Body of pancreas (tissue), 4 donors: ENCODE data around the gene SSR4. TPM values are rescaled to one million over a fixed set of nuclear protein-coding genes. Genes with fewer than 3 reads are reported as not detected.

Experiments
- ATAC-seq: fragments of 150-250 bp; one replicate; pipeline ENCODE4 v1.9.1; 2016
- DNase-seq, 4 donors: peaks; one replicate each; pipeline ENCODE4 v3.0.0-alpha.2; 2019
- H3K27ac ChIP-seq, 4 donors: fragments of 200-600 bp; sonication (generic); 1 replicate in 3 of 4; 2 replicates in 1 of 4; pipeline versions ENCODE4 v1.5.1 to v1.6.1; 2016 to 2019; ENCODE audit warnings: mild to moderate bottlenecking in 1 of 4, mixed read lengths in 1 of 4, moderate library complexity in 1 of 4
- H3K27me3 ChIP-seq, 2 donors: fragments of 200-600 bp; sonication (generic); one replicate each; pipeline ENCODE4 v1.6.0; 2016; ENCODE audit warnings: mild to moderate bottlenecking in 1 of 2
- H3K36me3 ChIP-seq, 2 donors: fragments of 200-600 bp; sonication (generic); replicated peaks in 1 of 2; 2 replicates each; pipeline ENCODE4 v1.5.1; 2016; ENCODE audit warnings: low read depth in 2 of 2; ENCODE audit not compliant: insufficient read depth in 1 of 2
- H3K4me1 ChIP-seq: fragments of 200-600 bp; sonication (generic); one replicate; pipeline ENCODE4 v1.6.0; 2016
- H3K4me3 ChIP-seq, 2 donors: fragments of 200-600 bp; sonication (generic); 1 replicate in 1 of 2; 2 replicates in 1 of 2; pipeline ENCODE4 v1.5.1; 2016 to 2019
- H3K9me3 ChIP-seq, 3 donors: fragments of 200-600 bp; sonication (generic); 1 replicate in 2 of 3; 2 replicates in 1 of 3; pipeline ENCODE4 v1.5.1; 2016
- CTCF ChIP-seq, 7 experiments: fragments of 450-650 bp in 4 of 7; fragments of 200-600 bp in 3 of 7; sonication (generic) in 3 of 7; IDR thresholded peaks; one replicate each; pipeline ENCODE4 v1.5.1; 2016 to 2019; ENCODE audit warnings: antibody characterized with exemption in 7 of 7
- POLR2A ChIP-seq, 3 donors: fragments of 450-650 bp; IDR thresholded peaks; one replicate each; pipeline ENCODE4 v1.6.1; 2016; ENCODE audit warnings: antibody characterized with exemption in 3 of 3, mild to moderate bottlenecking in 2 of 3
- WGBS, 2 donors: methylation state at CpG; one replicate each; pipeline ENCODE4 v1.1.5; 2017; 5-methylcytosine and 5-hydroxymethylcytosine counted together
- intact Hi-C: fragments of 100-400 bp; cut with DNase I; formaldehyde crosslinking; loops from one replicate; pipeline ENCODE4 v1.15.1; 2023
- total RNA-seq, 2 donors: library from RNA; depleted of rRNA; stranded (reverse); fragments of >200 nt; gene quantifications; one replicate each; pipeline ENCODE4 v1.1.0, GENCODE V29; 2016

Gene SSR4
- total RNA-seq, 2 donors from 2014 or later: 115 to 238 TPM

- DNase-seq (no peak), ATAC-seq (no peak)
- Histone ChIP-seq H3K36me3 (no peaks in the 10 kb centered on the region), H3K27ac (no peak overlapping the region), H3K27me3 (no peaks in the 10 kb centered on the region), H3K9me3 (no peaks in the 10 kb centered on the region), H3K4me1 (peaks cover 44% of the 10 kb centered on the region), H3K4me3 (no peak overlapping the region)
- 73 to 100% methylated on average over 2 to 5 of the region's 15 CpGs for WGBS, 2 donors
- TF ChIP-seq POLR2A (IDR thresholded peaks at IDR 0.05) (no peak), CTCF (IDR thresholded peaks at IDR 0.05) (no peak)
- intact Hi-C loops: no loop called here
Observed at GRCh38 chrX:153797415-153798015, 3.0 kb downstream of the SSR4 start.

GRCh38 chrX:153799326-153799725, 4.9 kb downstream of the SSR4 start:
- H3K4me1 ChIP-seq: peaks cover 36% of the 10 kb centered on the region
- no peak for ATAC-seq
- no peak for TF ChIP-seq POLR2A (IDR thresholded peaks at IDR 0.05)
- TF ChIP-seq CTCF (IDR thresholded peaks at IDR 0.05): no peak
- WGBS, 2 donors: 78% methylated on average over 2 of the region's 5 CpGs; no CpG with 5 or more reads in 1 of the 2 donors
- intact Hi-C loops: no loop called here
- DNase-seq: peak; percentile 28 to 66 (median 40)
- H3K27ac ChIP-seq: peak overlapping the region in 1 of 4 donors; percentile 1
- H3K4me3 ChIP-seq: no peak overlapping the region
- H3K27me3 ChIP-seq: no peaks in the 10 kb centered on the region
- no peaks in the 10 kb centered on the region for H3K9me3 ChIP-seq
- no peaks in the 10 kb centered on the region for H3K36me3 ChIP-seq

GRCh38 chrX:153800177-153800722, 5.8 kb downstream of the SSR4 start:
- Histone ChIP-seq H3K4me1 (peaks cover 35% of the 10 kb centered on the region), H3K27me3 (no peaks in the 10 kb centered on the region), H3K4me3 (no peak overlapping the region), H3K36me3 (no peaks in the 10 kb centered on the region), H3K27ac (no peak overlapping the region), H3K9me3 (no peaks in the 10 kb centered on the region)
- intact Hi-C loops: no loop called here
- DNase-seq: no peak
- WGBS, 2 donors: 78% methylated on average over 8 of the region's 16 CpGs; no CpG with 5 or more reads in 1 of the 2 donors
- no peak for ATAC-seq
- no peak for TF ChIP-seq POLR2A (IDR thresholded peaks at IDR 0.05)
- TF ChIP-seq CTCF (IDR thresholded peaks at IDR 0.05): no peak

GRCh38 chrX:153800746-153801145, 6.3 kb downstream of the SSR4 start:
- DNase-seq (no peak), ATAC-seq (no peak)
- TF ChIP-seq CTCF (IDR thresholded peaks at IDR 0.05) (no peak), POLR2A (IDR thresholded peaks at IDR 0.05) (no peak)
- 77 to 81% methylated on average over 7 of the region's 7 CpGs for WGBS, 2 donors
- Histone ChIP-seq H3K4me3 (no peak overlapping the region), H3K4me1 (peaks cover 30% of the 10 kb centered on the region), H3K27ac (no peak overlapping the region), H3K36me3 (no peaks in the 10 kb centered on the region), H3K27me3 (no peaks in the 10 kb centered on the region), H3K9me3 (no peaks in the 10 kb centered on the region)
- intact Hi-C loops: no loop called here

GRCh38 chrX:153801669-153802068, 7.2 kb downstream of the SSR4 start:
- 81 to 100% methylated on average over 1 to 5 of the region's 8 CpGs for WGBS, 2 donors
- Histone ChIP-seq H3K36me3 (no peaks in the 10 kb centered on the region), H3K4me3 (no peak overlapping the region), H3K27me3 (no peaks in the 10 kb centered on the region), H3K9me3 (no peaks in the 10 kb centered on the region), H3K27ac (no peak overlapping the region), H3K4me1 (peaks cover 21% of the 10 kb centered on the region)
- no peak for TF ChIP-seq CTCF (IDR thresholded peaks at IDR 0.05)
- TF ChIP-seq POLR2A (IDR thresholded peaks at IDR 0.05): no peak
- no peak for ATAC-seq
- intact Hi-C loops: no loop called here
- DNase-seq: no peak
